ENCODE results near the gene DOLK.
A peak's percentile ranks its signal among the peaks of the same experiment; 100 is the strongest.

The DOLK gene

GRCh38 chr9:128929560-128929959 lies 17.8 kb downstream of the DOLK start:
- no peak for DNase-seq

DNA sequence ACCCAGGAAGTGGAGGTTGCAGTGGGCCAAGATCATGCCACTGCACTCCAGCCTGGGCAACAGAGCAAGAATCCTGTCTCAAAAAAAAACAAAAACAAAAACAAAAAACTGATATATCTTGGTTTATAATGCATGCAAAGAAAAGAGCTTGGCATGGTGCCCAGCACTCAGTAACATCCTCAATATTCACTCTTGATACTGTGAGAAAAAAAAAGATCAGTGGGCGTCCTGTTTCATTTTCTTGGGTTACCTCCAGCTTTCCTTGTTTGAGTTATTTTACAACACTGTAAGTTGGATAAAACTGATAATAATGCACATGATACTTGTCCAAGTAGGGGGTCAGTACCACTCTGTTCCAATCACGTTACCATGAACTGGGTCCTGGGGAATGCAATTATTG lies 18.8 kb downstream of the DOLK start:
- DNase-seq = no peak

DNA sequence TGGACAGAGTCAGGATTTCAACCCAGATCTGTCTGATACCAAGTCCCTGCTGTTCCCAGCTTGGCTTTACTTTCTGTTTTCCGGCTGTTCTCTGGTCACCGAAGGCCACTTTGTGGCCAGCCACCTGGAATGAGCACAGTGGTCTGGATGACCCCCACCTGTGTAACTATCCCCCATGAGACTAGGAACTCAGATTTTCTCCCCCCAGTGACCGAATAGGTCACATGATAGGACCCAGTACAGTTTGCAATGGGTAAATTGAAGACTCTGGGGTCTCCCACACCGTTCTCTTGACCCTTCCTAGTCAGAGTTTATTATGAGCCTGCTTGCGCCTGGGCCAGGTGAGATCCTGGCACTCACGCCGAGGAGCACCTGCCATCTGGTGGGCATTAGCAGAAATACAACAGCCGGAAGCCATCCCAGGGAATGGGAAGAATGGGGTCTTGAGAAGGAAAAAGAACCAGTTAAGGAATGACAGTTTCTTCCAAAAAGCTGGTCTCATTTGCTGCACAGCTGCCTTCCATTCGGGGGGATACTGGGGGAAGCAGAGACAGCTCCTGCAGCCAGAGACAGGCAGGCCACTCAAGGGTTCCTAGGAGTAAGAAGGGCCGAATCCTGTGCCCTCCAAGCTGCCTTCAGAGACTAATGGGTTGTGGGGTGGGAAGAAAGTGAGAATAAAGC lies 19.5 kb downstream of the DOLK start:
- peak; percentile 52 to 54 for DNase-seq

GRCh38 chr9:128923493-128923883 lies 23.9 kb downstream of the DOLK start:
- no peak for DNase-seq

DNA sequence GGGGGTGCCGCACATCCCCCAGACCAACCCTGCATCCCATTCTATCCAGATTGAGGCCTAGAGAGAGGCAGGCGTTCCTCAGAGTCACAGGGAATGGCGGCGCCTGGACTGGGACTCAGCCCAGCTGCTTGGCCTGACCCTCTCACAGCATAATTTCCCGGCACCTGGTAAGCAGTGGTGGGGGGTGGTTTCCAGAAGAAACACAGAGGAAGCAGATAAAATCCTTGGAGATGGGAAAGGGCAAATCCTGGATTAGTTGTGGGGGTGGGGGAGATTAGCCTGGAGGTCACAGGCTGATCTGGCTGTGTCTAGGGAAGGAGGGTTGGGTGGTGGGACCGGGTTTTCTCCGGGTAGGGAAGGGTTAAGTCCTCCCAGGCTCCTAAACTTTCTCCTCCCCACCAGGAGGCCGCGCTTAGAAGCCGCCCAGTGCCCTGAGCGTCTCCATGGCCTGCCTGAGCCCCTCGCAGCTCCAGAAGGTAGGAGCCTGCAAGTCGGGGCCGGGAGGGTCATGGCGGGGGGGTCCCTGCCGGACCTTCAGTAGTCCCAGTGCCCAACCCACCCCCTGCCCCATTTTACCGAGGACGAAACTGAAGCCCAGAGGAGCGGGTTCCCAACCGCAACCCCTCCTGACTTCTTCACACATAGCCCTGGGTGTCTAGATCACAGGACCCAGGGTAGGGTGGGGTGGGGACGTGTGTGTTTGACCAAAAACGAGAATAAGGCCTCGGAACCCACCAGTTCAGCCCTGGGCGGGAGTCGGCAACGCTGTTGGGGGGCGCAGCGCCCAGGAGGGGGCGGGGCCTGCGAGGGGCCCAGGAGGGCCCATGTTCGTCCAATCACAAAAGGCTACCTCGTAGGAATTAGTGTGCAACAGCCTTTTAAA lies 25.3 kb downstream of the DOLK start:
- DNase-seq = no peak

DNA sequence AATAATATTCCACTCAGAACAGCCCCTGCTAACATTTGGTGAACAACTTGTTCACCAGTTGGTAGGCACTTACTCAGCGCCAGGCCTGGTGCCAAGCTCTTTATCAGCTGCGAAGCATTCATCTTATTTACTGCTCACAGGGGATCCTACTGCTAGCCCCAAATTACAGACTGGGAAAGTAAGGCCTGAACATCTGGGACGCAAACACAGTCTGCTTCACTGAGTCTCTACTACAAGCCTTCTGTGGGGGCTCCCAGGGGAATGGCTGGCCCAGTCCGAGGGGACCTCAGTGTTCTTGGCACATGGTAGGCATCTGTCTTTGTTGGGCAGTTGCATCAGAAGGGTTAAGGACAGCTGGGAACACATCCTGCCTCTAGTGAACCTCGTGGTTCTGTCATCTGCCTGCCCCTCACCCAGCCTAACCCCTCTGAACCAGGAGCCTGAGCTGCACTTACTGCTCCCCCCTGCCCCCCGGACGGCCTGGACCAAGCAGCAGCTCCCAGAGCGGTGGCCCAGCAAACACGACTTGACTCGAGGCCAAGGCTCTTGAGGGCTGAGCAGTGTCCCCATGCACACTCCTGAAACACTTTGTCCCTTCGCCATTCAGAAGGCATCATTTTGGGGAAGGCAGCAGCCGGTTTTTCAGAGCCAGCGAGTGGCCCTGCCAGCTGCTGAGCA lies 26.9 kb downstream of the DOLK start, which contains the start of gene PHYHD1:
Gene PHYHD1, plus strand, starts transcription at position 602 of the 678 bp plus-strand sequence. CDS start 1,342 bp downstream, outside the sequence.
- no peak for DNase-seq

- no peak for DNase-seq
Measured at GRCh38 chr9:128919402-128920089, 27.9 kb downstream of the DOLK start.

DNA sequence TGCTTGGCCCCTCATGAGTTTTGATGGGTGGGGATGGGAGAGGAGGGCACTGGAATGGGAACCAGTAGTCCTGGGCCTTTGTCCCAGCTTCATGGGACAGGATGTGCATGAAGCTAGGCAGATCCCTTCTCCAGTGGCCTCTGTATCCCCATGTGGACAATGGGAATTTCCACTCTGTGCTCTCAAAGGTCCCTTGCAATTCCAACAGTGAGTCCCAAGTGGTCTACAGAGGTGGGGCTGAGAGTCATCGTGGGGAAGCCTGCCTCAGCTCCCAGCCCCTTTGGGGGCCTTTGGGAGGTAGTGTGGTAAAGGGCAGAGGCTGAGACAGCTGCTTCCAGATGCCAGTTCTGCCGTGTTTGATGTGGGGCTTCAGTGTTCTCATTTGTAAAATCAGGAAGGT lies 28.5 kb downstream of the DOLK start:
- no peak for DNase-seq

GRCh38 chr9:128917151-128917849 lies 30.1 kb downstream of the DOLK start:
- no peak for DNase-seq

GRCh38 chr9:128916745-128917144 lies 30.7 kb downstream of the DOLK start:
- DNase-seq = no peak

GRCh38 chr9:128916204-128916603 lies 31.2 kb downstream of the DOLK start:
- DNase-seq = no peak

- no peak for DNase-seq
Measured at GRCh38 chr9:128913995-128914772, 33.2 kb downstream of the DOLK start.

- no peak for DNase-seq
Measured at GRCh38 chr9:128913048-128913900, 34.1 kb downstream of the DOLK start.

- no peak for DNase-seq
Measured at GRCh38 chr9:128912270-128912853, 35.0 kb downstream of the DOLK start.

DNA sequence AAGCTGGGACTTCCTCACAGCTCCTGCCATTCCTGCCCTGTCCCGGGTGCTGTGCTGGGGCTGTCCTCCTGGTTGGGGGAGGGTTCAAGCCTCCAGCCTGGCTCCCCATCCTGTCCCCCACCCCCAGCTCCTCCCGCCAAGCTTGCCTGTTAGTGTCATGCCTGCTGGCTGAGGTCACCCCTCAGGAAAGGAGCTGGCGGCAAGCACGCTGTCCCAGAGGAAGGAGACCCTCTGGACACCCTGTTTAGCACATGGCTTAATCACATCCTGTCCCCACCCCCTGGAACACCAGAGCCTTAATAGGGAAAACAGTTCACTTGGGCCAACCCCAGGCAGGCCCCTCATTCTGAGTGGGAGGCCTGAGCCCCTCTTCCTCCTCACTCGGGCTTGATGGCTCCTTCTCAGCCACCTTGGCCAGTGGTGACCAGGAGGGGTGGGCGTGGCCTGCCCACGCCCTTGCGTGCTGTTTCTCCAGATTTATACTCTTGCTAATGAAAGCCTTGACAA lies 35.8 kb downstream of the DOLK start:
- no peak for DNase-seq

- DNase-seq = no peak
Measured at GRCh38 chr9:128910906-128911305, 36.5 kb downstream of the DOLK start.

GRCh38 chr9:128909859-128910258 lies 37.5 kb downstream of the DOLK start:
- DNase-seq = no peak

DNA sequence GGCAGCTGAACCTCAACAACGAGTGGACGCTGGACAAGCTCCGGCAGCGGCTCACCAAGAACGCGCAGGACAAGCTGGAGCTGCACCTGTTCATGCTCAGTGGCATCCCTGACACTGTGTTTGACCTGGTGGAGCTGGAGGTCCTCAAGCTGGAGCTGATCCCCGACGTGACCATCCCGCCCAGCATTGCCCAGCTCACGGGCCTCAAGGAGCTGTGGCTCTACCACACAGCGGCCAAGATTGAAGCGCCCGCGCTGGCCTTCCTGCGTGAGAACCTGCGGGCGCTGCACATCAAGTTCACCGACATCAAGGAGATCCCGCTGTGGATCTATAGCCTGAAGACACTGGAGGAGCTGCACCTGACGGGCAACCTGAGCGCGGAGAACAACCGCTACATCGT lies 39.0 kb downstream of the DOLK start:
- no peak for DNase-seq

- no peak for DNase-seq
Measured at GRCh38 chr9:128906741-128907140, 40.7 kb downstream of the DOLK start.

- no peak for DNase-seq
Measured at GRCh38 chr9:128905964-128906363, 41.4 kb downstream of the DOLK start.
